Heart right ventricle (tissue), 16 donors: Measurements from ENCODE around the gene SMIM24. TPM values are rescaled to one million over a fixed set of nuclear protein-coding genes. Genes with fewer than 3 reads are reported as not detected.
A peak's percentile ranks its signal among the peaks of the same experiment; 100 is the strongest.

ENCODE experiments used
- ATAC-seq, 8 donors: fragments of 200-7000 bp; cut with Tn5 transposase; one replicate each; pipeline ENCODE4 v1.9.1; 2020; ENCODE audit warnings: mild to moderate bottlenecking in 8 of 8, moderate library complexity in 8 of 8, moderate number of reproducible peaks in 1 of 8
- DNase-seq, 2 donors: peaks; one replicate each; pipeline ENCODE4 v3.0.0-alpha.2; 2020
- H3K27ac ChIP-seq, 10 donors: fragments of 200-600 bp; sonication (generic) in 2 of 10; one replicate each; pipeline versions ENCODE4 v1.5.0 to v1.8.0; 2020 to 2022; ENCODE audit warnings: mild to moderate bottlenecking in 3 of 10
- H3K27me3 ChIP-seq, 7 donors: fragments of 200-600 bp; one replicate each; pipeline ENCODE4 v1.8.0; 2021 to 2022; ENCODE audit warnings: mild to moderate bottlenecking in 2 of 7
- H3K36me3 ChIP-seq, 9 donors: fragments of 200-600 bp; sonication (generic) in 1 of 9; one replicate each; pipeline versions ENCODE4 v1.5.0 to v1.8.0; 2020 to 2022; ENCODE audit warnings: mild to moderate bottlenecking in 2 of 9
- H3K4me1 ChIP-seq, 9 donors: fragments of 200-600 bp; sonication (generic) in 1 of 9; one replicate each; pipeline versions ENCODE4 v1.5.0 to v1.8.0; 2020 to 2022; ENCODE audit warnings: mild to moderate bottlenecking in 4 of 9
- H3K4me3 ChIP-seq, 10 donors: fragments of 200-600 bp; sonication (generic) in 2 of 10; one replicate each; pipeline versions ENCODE4 v1.5.0 to v1.8.0; 2020 to 2022; ENCODE audit warnings: mild to moderate bottlenecking in 7 of 10, moderate library complexity in 2 of 10
- H3K9me3 ChIP-seq, 11 donors: fragments of 200-600 bp in 10 of 11; sonication (generic) in 2 of 11; one replicate each; pipeline versions ENCODE4 v1.5.0 to v1.8.0; 2013 to 2022; ENCODE audit warnings: mild to moderate bottlenecking in 2 of 11, control low read depth in 1 of 11, moderate library complexity in 1 of 11
- CTCF ChIP-seq, 9 donors: fragments of 200-600 bp; sonication (generic) in 2 of 9; IDR thresholded peaks; one replicate each; pipeline versions ENCODE4 v1.5.0 to v1.8.0; 2021 to 2022; ENCODE audit warnings: antibody characterized with exemption in 9 of 9, mild to moderate bottlenecking in 5 of 9, moderate library complexity in 1 of 9
- WGBS, 2 donors: extraction: QIAGEN DNeasy Blood & Tissue Kit; methylation state at CpG; one replicate each; pipeline ENCODE4 v1.1.7; 2013; ENCODE audit warnings: inconsistent platforms in 1 of 2; 5-methylcytosine and 5-hydroxymethylcytosine counted together
- intact Hi-C, 10 donors: fragments of 100-400 bp; cut with DNase I; formaldehyde crosslinking; loops; one replicate each; pipeline versions ENCODE4 v1.11.1 to v1.14.2; 2022
- polyA plus RNA-seq, 2 donors: library from polyadenylated mRNA; stranded (reverse); fragments of 200-250 nt; gene quantifications; one replicate each; pipeline ENCODE4 v1.2.3, GENCODE V29; 2013
- total RNA-seq, 10 donors: library from RNA; stranded (reverse); fragmentation: NEBNext Ultra II Directional in 3 of 10; extraction: Animal tissue kit (Norgen Biotek cat#: 25700) in 3 of 10; gene quantifications; one replicate each; pipeline versions ENCODE4 v1.2.1 to v1.2.4, GENCODE V29; 2021 to 2023
- donor health status: Arrhythmogenic right ventricular cardiomyopathy.
- donor health status: ischemic (EF 13 %, LVEDD 7.1; RV severe dilation, severe dysfunction).
- donor health status: healthy with polysubstance abuse.
- donor health status: DM: no; HTN: yes; CAD: no.
- donor health status: DM: no; HTN: no; CAD: no.
- donor health status: ischemic (EF 25% LVEDD 6.9; RV normal size, moderate dysfunction).
- donor health status: ischemic (EF 25% LVEDD 5.7; RV mildly dilated, moderate dysfunction).
- donor health status: healthy.
- donor health status: DM: yes; HTN: yes; CAD: no.
- donor health status: Ischemic cardiomyopathy.
- donor health status: ischemic (EF 35%, LVEDD 5.7; RV mildly dilated, moderate dysfunction).
- donor health status: nonischemic (EF 11% LVEDD 7.7; RV severe dilation, severe dysfunction).
- donor health status: DM: yes; HTN: yes; CAD: no.
- donor health status: PGD.
- donor health status: ischemic (EF 29% LVEDD 5.4; RV normal size, mild dysfunction).
- donor health status: nonischemic (EF 23%, LVEDD 6.1; RV moderate dilation, normal function).

The SMIM24 gene
- total and polyA plus RNA-seq, 12 donors: not detected

GRCh38 chr19:3463714-3464586 is 16.4 kb downstream of the SMIM24 start:
- Histone ChIP-seq H3K4me1 (peaks cover 12 to 70% (median 28%) of the 10 kb centered on the region in 9 donors), H3K36me3 (peaks cover 0 to 44% (median 14%) of the 10 kb centered on the region in 9 donors), H3K27me3 (no peaks in the 10 kb centered on the region), H3K27ac (peak overlapping the region in 3 of 10 donors; percentile 9 to 56 (median 35)), H3K4me3 (no peak overlapping the region), H3K9me3 (no peaks in the 10 kb centered on the region)
- no peak for TF ChIP-seq CTCF (IDR thresholded peaks at IDR 0.05)
- ATAC-seq (no peak), DNase-seq (no peak)
- intact Hi-C loops: no loop called here
- 79 to 82% methylated on average over 56 to 57 of the region's 57 CpGs for WGBS, 2 donors

GRCh38 chr19:3462991-3463713 is 17.2 kb downstream of the SMIM24 start:
- Histone ChIP-seq H3K4me1 (peaks cover 20 to 73% (median 36%) of the 10 kb centered on the region in 9 donors), H3K9me3 (no peaks in the 10 kb centered on the region), H3K36me3 (peaks cover 0 to 44% (median 14%) of the 10 kb centered on the region in 9 donors), H3K27ac (peak overlapping the region in 1 of 10 donors; percentile 7), H3K27me3 (no peaks in the 10 kb centered on the region), H3K4me3 (no peak overlapping the region)
- intact Hi-C loops: no loop called here
- DNase-seq: no peak
- TF ChIP-seq CTCF (IDR thresholded peaks at IDR 0.05): no peak
- ATAC-seq: no peak
- WGBS, 2 donors: 72 to 79% methylated on average over 39 to 58 of the region's 58 CpGs

GRCh38 chr19:3459965-3460582 is 20.3 kb downstream of the SMIM24 start:
- Histone ChIP-seq H3K27me3 (no peaks in the 10 kb centered on the region), H3K4me1 (peaks cover 30 to 60% (median 38%) of the 10 kb centered on the region in 9 donors), H3K36me3 (peaks cover 0 to 74% (median 25%) of the 10 kb centered on the region in 9 donors), H3K4me3 (no peak overlapping the region), H3K9me3 (no peaks in the 10 kb centered on the region), H3K27ac (peak overlapping the region; percentile 4 to 98 (median 84))
- WGBS, 2 donors: 71% methylated on average over 15 of the region's 15 CpGs
- intact Hi-C loops: no loop called here
- ATAC-seq (peak in 4 of 8 donors; percentile 0 to 15 (median 2)), DNase-seq (no peak)
- TF ChIP-seq CTCF (IDR thresholded peaks at IDR 0.05): no peak
